GM23338 (cell line): ENCODE results near the gene SAMD4A. TPM values are rescaled to one million over a fixed set of nuclear protein-coding genes. Genes with fewer than 3 reads are reported as not detected.

Source experiments
- ATAC-seq: fragments of 200-7000 bp; cut with Tn5 transposase; 3 replicates; pipeline ENCODE4 v1.9.1; 2020
- DNase-seq: peaks from one replicate; pipeline ENCODE4 v3.0.0-alpha.2; 2015; ENCODE audit warnings: low spot score
- H2AFZ ChIP-seq: fragments of 200-600 bp; sonication (generic); 2 replicates; pipeline ENCODE4 v1.8.0; 2016; ENCODE audit warnings: antibody characterized with exemption, mild to moderate bottlenecking, moderate library complexity
- H3F3A ChIP-seq: fragments of 200-600 bp; sonication (generic); replicated peaks from 2 replicates; pipeline ENCODE4 v1.8.0; 2017; ENCODE audit warnings: antibody characterized with exemption, mixed run types, low read depth
- H3K27ac ChIP-seq: fragments of 200-600 bp; sonication (generic); 2 replicates; pipeline ENCODE4 v1.6.1; 2016; ENCODE audit warnings: low read depth
- H3K27me3 ChIP-seq: fragments of 200-600 bp; sonication (generic); 2 replicates; pipeline ENCODE4 v1.8.0; 2016; ENCODE audit warnings: mild to moderate bottlenecking, mixed run types, moderate library complexity; ENCODE audit not compliant: insufficient read depth
- H3K36me3 ChIP-seq: fragments of 200-600 bp; sonication (generic); 2 replicates; pipeline ENCODE4 v1.8.0; 2016; ENCODE audit warnings: mild to moderate bottlenecking; ENCODE audit not compliant: insufficient read depth
- H3K4me1 ChIP-seq: fragments of 200-600 bp; sonication (generic); 2 replicates; pipeline ENCODE4 v1.8.0; 2016; ENCODE audit warnings: mild to moderate bottlenecking, moderate library complexity; ENCODE audit not compliant: insufficient read depth
- H3K4me2 ChIP-seq: fragments of 200-600 bp; sonication (generic); 2 replicates; pipeline ENCODE4 v1.7.1; 2017; ENCODE audit warnings: mixed run types
- H3K4me3 ChIP-seq: fragments of 200-600 bp; sonication (generic); 2 replicates; pipeline ENCODE4 v1.6.1; 2016; ENCODE audit warnings: mixed run types
- H3K79me2 ChIP-seq: fragments of 200-600 bp; sonication (generic); replicated peaks from 2 replicates; pipeline ENCODE4 v1.8.0; 2017; ENCODE audit warnings: mild to moderate bottlenecking; ENCODE audit not compliant: insufficient read depth
- H3K9me2 ChIP-seq: fragments of 200-600 bp; sonication (generic); 2 replicates; pipeline ENCODE4 v1.8.0; 2017; ENCODE audit not compliant: insufficient read depth
- H4K20me1 ChIP-seq: fragments of 200-600 bp; sonication (generic); replicated peaks from 2 replicates; pipeline ENCODE4 v1.8.0; 2017; ENCODE audit warnings: mild to moderate bottlenecking; ENCODE audit not compliant: insufficient read depth
- H3K27ac Mint-ChIP-seq: 2 replicates; pipeline ENCODE4 v1.8.0; 2020; ENCODE audit warnings: inconsistent platforms, mild to moderate bottlenecking, moderate library complexity, mixed read lengths
- H3K27me3 Mint-ChIP-seq: 3 replicates; pipeline ENCODE4 v1.8.0; 2022; ENCODE audit warnings: low read depth, mild to moderate bottlenecking, moderate library complexity, mixed read lengths, inconsistent platforms; ENCODE audit not compliant: insufficient read depth, poor library complexity
- H3K36me3 Mint-ChIP-seq: 3 replicates; pipeline ENCODE4 v1.8.0; 2021; ENCODE audit warnings: low read depth, mild to moderate bottlenecking, inconsistent platforms, moderate library complexity, mixed read lengths
- H3K4me1 Mint-ChIP-seq: 3 replicates; pipeline ENCODE4 v1.8.0; 2020; ENCODE audit warnings: mild to moderate bottlenecking, inconsistent platforms, mixed read lengths
- H3K4me3 Mint-ChIP-seq: 3 replicates; pipeline ENCODE4 v1.8.0; 2021; ENCODE audit warnings: moderate library complexity, mild to moderate bottlenecking, inconsistent platforms, mixed read lengths
- H3K9me3 Mint-ChIP-seq: 3 replicates; pipeline ENCODE4 v1.8.0; 2020; ENCODE audit warnings: moderate library complexity, mild to moderate bottlenecking, inconsistent platforms, mixed read lengths
- JUNB ChIP-seq: IDR thresholded peaks from one replicate; pipeline ENCODE4 v1.6.1; 2016; ENCODE audit warnings: antibody characterized with exemption; ENCODE audit not compliant: unreplicated experiment
- NANOG ChIP-seq: IDR thresholded peaks from 2 replicates; pipeline ENCODE4 v1.6.1; 2016; ENCODE audit warnings: antibody characterized with exemption, borderline replicate concordance
- POLR2AphosphoS5 ChIP-seq: IDR thresholded peaks from 2 replicates; pipeline ENCODE4 v1.6.1; 2016; ENCODE audit warnings: antibody characterized with exemption, low read depth
- ZNF331 ChIP-seq: fragments of 250-450 bp; sonication (Bioruptor Pico); IDR thresholded peaks from 2 replicates; pipeline ENCODE4 v1.5.0; 2020; ENCODE audit warnings: low read depth, mild to moderate bottlenecking, moderate library complexity
- polyA plus RNA-seq: library from polyadenylated mRNA; unstranded; fragments of >200 nt; fragmentation: Nextera tagmentation; extraction: Ambion mirVana; gene quantifications from 2 replicates; pipeline ENCODE4 v1.2.1, GENCODE V29; 2016
- total RNA-seq: library from RNA; depleted of rRNA; stranded (reverse); fragments of >200 nt; shearing (Covaris generic); gene quantifications from 2 replicates; pipeline ENCODE4 v1.2.3, GENCODE V29; 2014
- TF ChIP-seq, protein P1 (sequence below), 2 experiments: fragments of 200-600 bp in 1 of 2; sonication (generic) in 1 of 2; conservative IDR thresholded peaks; 2 replicates each; pipeline versions ENCODE4 v1.5.1 to v1.6.1; 2016 to 2017; ENCODE audit warnings: antibody characterized with exemption in 2 of 2, low read depth in 2 of 2, mild to moderate bottlenecking in 2 of 2, moderate library complexity in 1 of 2

Gene SAMD4A
- total and polyA plus RNA-seq, 2 experiments from 2014 or later: 1.6 to 6.9 TPM

- Histone ChIP-seq H2AFZ (peak overlapping the region; percentile 92), H3F3A (no peaks in the 10 kb centered on the region), H3K27ac (no peak overlapping the region), H3K4me1 (peaks cover 18% of the 10 kb centered on the region), H3K4me2 (peak overlapping the region; percentile 85), H3K9me2 (no peaks in the 10 kb centered on the region), H3K36me3 (no peaks in the 10 kb centered on the region), H3K79me2 (no peaks in the 10 kb centered on the region; the same call in 1 of the 2 replicates), H3K27me3 (peaks cover 35% of the 10 kb centered on the region), H4K20me1 (no peaks in the 10 kb centered on the region), H3K4me3 (peak overlapping the region; percentile 90)
- Mint-ChIP-seq H3K36me3 (no peaks in the 10 kb centered on the region), H3K27ac (no peak overlapping the region), H3K9me3 (no peaks in the 10 kb centered on the region), H3K4me3 (peak overlapping the region; percentile 79), H3K27me3 (peaks cover 34% of the 10 kb centered on the region), H3K4me1 (peaks cover 14% of the 10 kb centered on the region; the same call in 2 of the 3 replicates)
- TF ChIP-seq JUNB (no peak), NANOG (no peak)
- TF ChIP-seq, protein P1, sequence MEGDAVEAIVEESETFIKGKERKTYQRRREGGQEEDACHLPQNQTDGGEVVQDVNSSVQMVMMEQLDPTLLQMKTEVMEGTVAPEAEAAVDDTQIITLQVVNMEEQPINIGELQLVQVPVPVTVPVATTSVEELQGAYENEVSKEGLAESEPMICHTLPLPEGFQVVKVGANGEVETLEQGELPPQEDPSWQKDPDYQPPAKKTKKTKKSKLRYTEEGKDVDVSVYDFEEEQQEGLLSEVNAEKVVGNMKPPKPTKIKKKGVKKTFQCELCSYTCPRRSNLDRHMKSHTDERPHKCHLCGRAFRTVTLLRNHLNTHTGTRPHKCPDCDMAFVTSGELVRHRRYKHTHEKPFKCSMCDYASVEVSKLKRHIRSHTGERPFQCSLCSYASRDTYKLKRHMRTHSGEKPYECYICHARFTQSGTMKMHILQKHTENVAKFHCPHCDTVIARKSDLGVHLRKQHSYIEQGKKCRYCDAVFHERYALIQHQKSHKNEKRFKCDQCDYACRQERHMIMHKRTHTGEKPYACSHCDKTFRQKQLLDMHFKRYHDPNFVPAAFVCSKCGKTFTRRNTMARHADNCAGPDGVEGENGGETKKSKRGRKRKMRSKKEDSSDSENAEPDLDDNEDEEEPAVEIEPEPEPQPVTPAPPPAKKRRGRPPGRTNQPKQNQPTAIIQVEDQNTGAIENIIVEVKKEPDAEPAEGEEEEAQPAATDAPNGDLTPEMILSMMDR (conservative IDR thresholded peaks at IDR 0.05; ENCODE audit: low read depth in 2 of 2): peak in 1 of 2 experiments; percentile 95
- DNase-seq: peak; percentile 63
- no peak for ATAC-seq
Observed at GRCh38 chr14:54564071-54564867, 2.7 kb upstream of the SAMD4A start.

DNA sequence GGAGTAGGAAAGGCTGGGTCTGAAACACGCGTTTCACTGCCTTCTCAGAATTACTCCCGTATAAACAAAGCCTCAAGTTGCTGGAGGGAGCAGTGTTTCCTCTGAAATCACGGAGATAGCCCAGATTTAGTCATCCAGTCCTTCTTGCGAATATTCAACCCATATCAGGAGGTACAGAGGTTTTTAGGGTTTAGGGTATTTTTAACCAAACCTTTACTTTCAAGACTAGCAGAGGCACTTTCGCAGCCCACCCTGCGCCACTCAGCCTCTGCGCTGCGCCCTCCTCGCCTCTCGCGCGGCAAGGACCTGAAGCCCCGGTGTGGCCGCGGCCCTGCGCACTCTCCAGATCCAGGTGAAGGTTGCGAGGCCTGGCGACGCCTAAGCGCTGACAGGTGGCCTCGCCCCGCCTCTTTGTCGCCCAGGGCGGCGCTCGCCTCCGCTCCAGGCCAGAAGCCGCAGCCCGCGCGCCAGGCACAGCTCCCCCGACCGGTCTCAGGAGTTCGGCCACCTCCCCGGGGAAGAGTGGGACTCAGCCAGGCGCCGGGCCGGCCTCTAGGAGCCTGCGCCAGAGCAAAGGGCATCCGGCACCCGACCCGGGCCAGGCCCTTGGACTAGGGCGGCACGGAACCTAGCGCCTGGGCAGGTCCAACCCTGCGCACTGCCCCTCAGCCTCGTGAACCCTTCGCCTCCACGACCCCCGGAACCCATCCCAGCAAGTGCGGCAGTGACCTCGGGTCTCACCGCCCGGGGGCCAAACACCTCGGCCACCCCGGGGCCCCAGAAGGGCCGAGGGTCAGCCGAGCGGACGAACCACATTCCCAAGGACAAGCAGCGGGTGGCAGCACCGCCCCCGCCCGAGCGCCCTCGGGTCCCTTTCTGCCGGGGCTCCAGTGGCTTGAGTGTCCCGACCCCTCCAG, 1.8 kb upstream of the SAMD4A start:
- no peaks in the 10 kb centered on the region for H3K9me2 ChIP-seq
- peaks cover 34% of the 10 kb centered on the region for H3K27me3 Mint-ChIP-seq
- H3K27ac ChIP-seq: no peak overlapping the region
- H4K20me1 ChIP-seq: no peaks in the 10 kb centered on the region
- H3K4me3 Mint-ChIP-seq: peak overlapping the region; percentile 79
- H3K27me3 ChIP-seq: peaks cover 43% of the 10 kb centered on the region
- ATAC-seq (peak; percentile 64), DNase-seq (peak; percentile 90)
- no peak overlapping the region for H3K27ac Mint-ChIP-seq
- H3K79me2 ChIP-seq: peaks cover 3% of the 10 kb centered on the region
- H3K4me2 ChIP-seq: peak overlapping the region; percentile 85
- peaks cover 17% of the 10 kb centered on the region; the same call in 2 of the 3 replicates for H3K4me1 Mint-ChIP-seq
- H2AFZ ChIP-seq: peak overlapping the region; percentile 92
- no peaks in the 10 kb centered on the region for H3K36me3 ChIP-seq
- H3K4me3 ChIP-seq: peak overlapping the region; percentile 90
- TF ChIP-seq, protein P1 (conservative IDR thresholded peaks at IDR 0.05; ENCODE audit: low read depth in 2 of 2): peak in 1 of 2 experiments; percentile 21; a peak in 1 of 4 replicates
- no peak for TF ChIP-seq JUNB
- TF ChIP-seq ZNF331: no peak
- peak; percentile 58 for TF ChIP-seq POLR2AphosphoS5
- H3K36me3 Mint-ChIP-seq: no peaks in the 10 kb centered on the region
- no peaks in the 10 kb centered on the region for H3K9me3 Mint-ChIP-seq
- no peaks in the 10 kb centered on the region for H3F3A ChIP-seq
- H3K4me1 ChIP-seq: peaks cover 25% of the 10 kb centered on the region
